Thoracic aorta (tissue), 2 donors: ENCODE measurements around the gene AMER3. TPM values are rescaled to one million over a fixed set of nuclear protein-coding genes. Genes with fewer than 3 reads are reported as not detected.

Experiments
- ATAC-seq: fragments of 150-250 bp; one replicate; pipeline ENCODE4 v1.8.0; 2017; ENCODE audit warnings: low read depth; ENCODE audit not compliant: insufficient number of reproducible peaks, low FRiP score
- DNase-seq: peaks from one replicate; pipeline ENCODE4 v3.0.0-alpha.2; 2020; ENCODE audit warnings: low spot score
- H3K27ac ChIP-seq, 2 donors: fragments of 200-600 bp; sonication (generic); 1 replicate in 1 of 2; 2 replicates in 1 of 2; pipeline ENCODE4 v1.5.1; 2016; ENCODE audit warnings: mild to moderate bottlenecking in 2 of 2, moderate library complexity in 2 of 2
- H3K27me3 ChIP-seq: fragments of 200-600 bp; sonication (generic); replicated peaks from 2 replicates; pipeline ENCODE4 v1.6.0; 2016; ENCODE audit warnings: mild to moderate bottlenecking; ENCODE audit not compliant: insufficient read depth
- H3K36me3 ChIP-seq: fragments of 200-600 bp; sonication (generic); one replicate; pipeline ENCODE4 v1.5.1; 2016
- H3K4me1 ChIP-seq, 2 donors: fragments of 200-600 bp; sonication (generic); 1 replicate in 1 of 2; 2 replicates in 1 of 2; pipeline versions ENCODE4 v1.5.1 to v1.6.0; 2016; ENCODE audit warnings: low read depth in 2 of 2, mild to moderate bottlenecking in 1 of 2; ENCODE audit not compliant: control insufficient read depth in 1 of 2
- H3K4me3 ChIP-seq: fragments of 200-600 bp; sonication (generic); 2 replicates; pipeline ENCODE4 v1.5.1; 2016; ENCODE audit warnings: mild to moderate bottlenecking
- H3K9me3 ChIP-seq: fragments of 200-600 bp; sonication (generic); 2 replicates; pipeline ENCODE4 v1.5.1; 2016
- total RNA-seq, 2 donors: library from RNA; depleted of rRNA; stranded (reverse); fragments of >200 nt; gene quantifications; one replicate each; pipeline versions ENCODE4 v1.1.0 to v1.2.3, GENCODE V29; 2016
- TF ChIP-seq, protein P1 (sequence below): fragments of 200-600 bp; sonication (generic); IDR thresholded peaks from one replicate; pipeline ENCODE4 v1.5.1; 2019; ENCODE audit warnings: antibody characterized with exemption

Gene AMER3
- total RNA-seq, 2 donors from 2014 or later = not detected

DNA sequence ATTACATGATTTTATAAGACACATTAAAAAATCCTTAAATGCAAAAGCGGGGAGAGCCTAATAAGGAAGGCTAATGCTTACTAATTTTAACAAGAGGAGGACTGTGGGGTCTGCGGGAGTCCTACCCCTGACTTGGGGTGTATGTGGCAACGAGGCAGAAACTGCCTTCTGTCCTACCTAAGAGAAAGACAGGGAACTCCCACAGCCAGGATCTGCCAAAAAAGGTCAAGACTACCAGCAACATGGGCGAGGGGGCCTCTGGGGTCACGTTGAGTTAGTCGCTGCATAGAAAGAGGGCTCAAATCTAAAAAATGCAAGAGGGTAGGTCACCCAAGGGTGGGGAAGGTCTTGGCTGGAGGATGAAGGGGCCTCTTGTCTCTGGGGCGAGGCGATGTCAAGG lies 529 bp upstream of the AMER3 start:
- no peak for DNase-seq
- no peaks in the 10 kb centered on the region for H3K36me3 ChIP-seq
- TF ChIP-seq, protein P1, sequence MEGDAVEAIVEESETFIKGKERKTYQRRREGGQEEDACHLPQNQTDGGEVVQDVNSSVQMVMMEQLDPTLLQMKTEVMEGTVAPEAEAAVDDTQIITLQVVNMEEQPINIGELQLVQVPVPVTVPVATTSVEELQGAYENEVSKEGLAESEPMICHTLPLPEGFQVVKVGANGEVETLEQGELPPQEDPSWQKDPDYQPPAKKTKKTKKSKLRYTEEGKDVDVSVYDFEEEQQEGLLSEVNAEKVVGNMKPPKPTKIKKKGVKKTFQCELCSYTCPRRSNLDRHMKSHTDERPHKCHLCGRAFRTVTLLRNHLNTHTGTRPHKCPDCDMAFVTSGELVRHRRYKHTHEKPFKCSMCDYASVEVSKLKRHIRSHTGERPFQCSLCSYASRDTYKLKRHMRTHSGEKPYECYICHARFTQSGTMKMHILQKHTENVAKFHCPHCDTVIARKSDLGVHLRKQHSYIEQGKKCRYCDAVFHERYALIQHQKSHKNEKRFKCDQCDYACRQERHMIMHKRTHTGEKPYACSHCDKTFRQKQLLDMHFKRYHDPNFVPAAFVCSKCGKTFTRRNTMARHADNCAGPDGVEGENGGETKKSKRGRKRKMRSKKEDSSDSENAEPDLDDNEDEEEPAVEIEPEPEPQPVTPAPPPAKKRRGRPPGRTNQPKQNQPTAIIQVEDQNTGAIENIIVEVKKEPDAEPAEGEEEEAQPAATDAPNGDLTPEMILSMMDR = no peak

DNA sequence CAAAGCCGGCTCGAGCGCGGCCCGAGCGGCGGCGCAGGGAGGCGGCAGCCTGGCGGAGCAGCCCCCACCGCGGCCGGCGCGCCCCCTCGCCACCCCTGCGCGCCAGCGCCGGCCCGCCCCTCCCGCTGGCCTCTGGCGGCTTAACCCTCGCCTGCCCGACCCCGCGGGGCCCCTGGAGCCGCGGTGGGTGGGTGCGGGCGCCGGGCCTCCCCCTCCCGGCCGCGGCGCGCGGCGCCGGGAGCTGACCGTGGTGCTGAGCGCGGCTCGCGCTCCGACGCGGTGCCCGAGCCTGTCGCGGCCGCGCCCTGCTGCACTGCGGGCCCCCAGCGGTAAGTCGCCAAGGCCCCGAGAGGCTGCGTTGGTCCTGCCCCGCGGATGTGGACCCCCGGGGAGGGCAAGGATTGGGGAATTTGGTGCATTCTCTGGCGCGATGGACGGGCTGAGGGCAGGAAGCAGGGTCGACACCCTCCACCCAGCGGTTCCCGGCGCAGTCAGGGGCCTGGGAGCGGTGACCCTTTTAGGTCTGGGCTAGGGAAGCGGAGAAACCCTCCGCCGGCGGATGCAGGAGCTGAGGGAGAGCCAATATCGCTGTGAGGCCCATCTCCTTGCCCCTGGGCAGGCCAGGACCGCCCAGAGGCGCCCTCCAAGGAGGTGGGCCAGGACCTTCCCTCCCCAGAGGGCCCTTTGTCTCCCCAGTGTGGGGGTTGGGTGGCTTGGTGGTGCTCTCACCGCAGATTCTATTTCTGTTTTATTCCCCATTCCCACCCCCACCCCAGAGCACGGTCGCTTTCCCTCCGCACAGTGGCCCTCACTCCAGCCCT lies 923 bp downstream of the AMER3 start:
- Histone ChIP-seq H3K4me1 (peaks cover 0 to 4% of the 10 kb centered on the region in 2 donors), H3K27me3 (peaks cover 3% of the 10 kb centered on the region), H3K36me3 (no peaks in the 10 kb centered on the region), H3K9me3 (no peaks in the 10 kb centered on the region), H3K4me3 (no peak overlapping the region), H3K27ac (no peak overlapping the region)
- ATAC-seq = no peak
- DNase-seq = no peak
- TF ChIP-seq, protein P1 = no peak

More for the DNA sequence above, 529 bp upstream of the AMER3 start:
- Histone ChIP-seq H3K27me3 (peaks cover 3% of the 10 kb centered on the region), H3K27ac (no peak overlapping the region), H3K4me3 (no peak overlapping the region), H3K4me1 (peaks cover 0 to 4% of the 10 kb centered on the region in 2 donors), H3K9me3 (no peaks in the 10 kb centered on the region)
- ATAC-seq = no peak

DNA sequence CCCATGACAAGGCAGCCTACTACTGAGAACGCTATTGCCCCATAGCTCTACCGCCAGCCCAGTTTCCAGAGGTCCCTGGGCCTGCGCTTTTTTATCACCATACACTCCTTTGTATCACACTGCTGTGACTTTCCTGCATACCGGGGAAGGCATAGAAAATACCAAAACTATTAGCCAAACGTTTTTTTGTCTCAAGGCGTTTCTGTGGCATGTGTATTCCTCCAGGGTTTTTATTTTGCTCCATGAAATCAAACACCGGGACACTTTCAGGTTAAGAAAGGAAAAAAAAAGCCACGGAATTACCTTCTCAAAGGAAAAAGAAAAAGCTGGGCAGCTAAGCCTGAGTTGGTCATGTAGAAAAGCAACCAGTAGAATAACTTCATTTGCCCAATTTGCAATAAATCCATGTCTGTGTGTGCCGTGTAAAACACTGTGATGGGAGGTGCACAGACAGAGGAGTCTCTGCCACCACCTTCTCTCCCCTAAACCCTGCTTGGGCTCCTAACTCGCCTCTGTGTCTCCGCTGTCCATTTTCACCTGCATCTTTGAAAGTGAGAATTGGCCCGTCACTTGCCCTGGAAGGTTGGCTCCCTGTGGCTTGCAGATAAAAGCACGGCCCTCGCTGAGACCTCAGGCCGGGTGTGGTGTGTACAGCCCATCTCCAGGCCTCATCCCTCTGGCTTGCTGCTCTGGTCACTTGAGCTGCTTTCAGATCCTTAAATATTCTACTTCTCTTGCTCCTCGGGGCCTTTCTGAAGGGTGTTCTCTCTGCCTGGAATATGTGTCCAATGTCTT lies 1.7 kb downstream of the AMER3 start:
- no peak overlapping the region for H3K4me3 ChIP-seq
- TF ChIP-seq, protein P1 = no peak
- no peaks in the 10 kb centered on the region for H3K36me3 ChIP-seq
- DNase-seq = no peak
- peaks cover 0 to 4% of the 10 kb centered on the region in 2 donors for H3K4me1 ChIP-seq
- ATAC-seq = no peak
- H3K27me3 ChIP-seq = peaks cover 3% of the 10 kb centered on the region
- H3K27ac ChIP-seq = no peak overlapping the region
- H3K9me3 ChIP-seq = no peaks in the 10 kb centered on the region

DNA sequence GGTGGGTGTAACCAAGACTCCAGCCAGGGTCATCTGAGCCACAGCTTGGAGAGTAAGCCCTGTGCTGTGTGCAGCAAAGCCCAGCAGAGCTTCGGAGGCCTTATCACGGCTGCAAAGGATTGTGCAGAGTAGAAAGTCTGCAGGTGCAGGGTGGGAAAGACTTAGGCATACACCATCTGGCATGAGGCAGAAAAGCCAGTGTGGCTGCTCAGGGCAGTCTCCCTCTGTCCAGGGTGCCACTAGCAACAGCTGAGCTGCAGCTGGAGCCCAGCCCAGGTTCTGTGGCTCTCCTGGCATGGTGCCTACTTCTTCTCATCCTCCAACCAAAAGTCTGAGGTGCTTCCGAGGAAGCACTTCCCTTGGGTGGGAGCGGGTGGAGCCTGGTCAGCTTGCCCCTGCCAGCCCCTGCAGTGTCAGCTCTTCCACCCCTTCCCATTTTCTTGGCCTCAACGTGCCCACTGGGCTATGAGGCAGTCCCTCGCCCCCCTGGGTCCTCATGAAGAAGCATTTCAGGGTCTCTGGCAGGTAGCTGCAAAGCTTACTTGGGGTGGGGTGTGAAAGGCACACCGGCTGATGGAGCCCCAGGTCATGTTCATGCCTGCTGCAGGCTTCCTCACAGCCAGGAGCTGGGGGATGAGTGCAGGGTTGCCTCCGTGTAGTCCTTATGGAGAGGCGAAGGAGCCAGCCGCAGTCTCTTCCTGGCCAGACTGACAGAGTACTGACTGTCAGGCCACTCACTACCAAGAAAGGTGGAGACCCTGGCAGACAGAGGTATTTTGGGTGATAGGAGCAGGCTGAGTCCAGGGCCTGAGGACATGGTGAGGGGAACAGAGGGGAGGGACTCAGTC lies 4.8 kb downstream of the AMER3 start:
- H3K27ac ChIP-seq = no peak overlapping the region
- H3K27me3 ChIP-seq = peaks cover 3% of the 10 kb centered on the region
- no peak overlapping the region for H3K4me3 ChIP-seq
- no peak for ATAC-seq
- H3K4me1 ChIP-seq = peaks cover 0 to 4% of the 10 kb centered on the region in 2 donors
- no peak for DNase-seq
- H3K36me3 ChIP-seq = no peaks in the 10 kb centered on the region
- no peaks in the 10 kb centered on the region for H3K9me3 ChIP-seq
- TF ChIP-seq, protein P1 = no peak
